Thyroid gland (tissue), 4 donors: ENCODE measurements around the gene GALM. TPM values are rescaled to one million over a fixed set of nuclear protein-coding genes. Genes with fewer than 3 reads are reported as not detected.
"Not testable (repeated sequence)": the region's sequence is repeated elsewhere in the genome, so short reads cannot be mapped to it uniquely, and the experiment has no call there.

Source experiments
- DNase-seq, 2 donors: peaks; one replicate each; pipeline ENCODE4 v3.0.0-alpha.2; 2019
- H3K27ac ChIP-seq, 3 donors: fragments of 200-600 bp; sonication (generic); 1 replicate in 2 of 3; 2 replicates in 1 of 3; pipeline ENCODE4 v1.5.1; 2016 to 2019; ENCODE audit warnings: mild to moderate bottlenecking in 1 of 3, moderate library complexity in 1 of 3
- H3K27me3 ChIP-seq: fragments of 200-600 bp; sonication (generic); one replicate; pipeline ENCODE4 v1.5.1; 2019
- H3K36me3 ChIP-seq, 2 donors: fragments of 200-600 bp; sonication (generic); one replicate each; pipeline ENCODE4 v1.5.1; 2016 to 2019
- H3K4me1 ChIP-seq, 2 donors: fragments of 200-600 bp; sonication (generic); one replicate each; pipeline ENCODE4 v1.5.1; 2017 to 2019
- H3K4me3 ChIP-seq, 3 donors: fragments of 200-600 bp; sonication (generic); replicated peaks in 1 of 3; 1 replicate in 2 of 3; 2 replicates in 1 of 3; pipeline ENCODE4 v1.5.1; 2016; ENCODE audit warnings: mild to moderate bottlenecking in 1 of 3
- H3K9me3 ChIP-seq: fragments of 200-600 bp; sonication (generic); one replicate; pipeline ENCODE4 v1.5.1; 2017
- POLR2A ChIP-seq, 2 donors: fragments of 450-650 bp; IDR thresholded peaks; one replicate each; pipeline ENCODE4 v1.6.1; 2017; ENCODE audit warnings: antibody characterized with exemption in 2 of 2, mild to moderate bottlenecking in 2 of 2, moderate library complexity in 1 of 2
- WGBS, 2 donors: methylation state at CpG; one replicate each; pipeline ENCODE4 v1.1.5; 2017; 5-methylcytosine and 5-hydroxymethylcytosine counted together
- intact Hi-C: fragments of 100-400 bp; cut with DNase I; formaldehyde crosslinking; loops from one replicate; pipeline ENCODE4 v1.15.1; 2023
- total RNA-seq, 4 donors: library from RNA; depleted of rRNA; stranded (reverse); fragments of >200 nt; gene quantifications; one replicate each; pipeline ENCODE4 v1.2.3, GENCODE V29; 2016
- TF ChIP-seq, protein P1 (sequence below), 6 experiments: fragments of 200-600 bp in 3 of 6; fragments of 450-650 bp in 3 of 6; sonication (generic) in 3 of 6; IDR thresholded peaks; one replicate each; pipeline ENCODE4 v1.5.1; 2016 to 2019; ENCODE audit warnings: antibody characterized with exemption in 6 of 6, mild to moderate bottlenecking in 2 of 6, inconsistent platforms in 1 of 6, moderate library complexity in 1 of 6

The GALM gene
- total RNA-seq, 4 donors from 2014 or later: 13.1 to 32.9 (median 25.8) TPM

- WGBS, 2 donors: 88 to 92% methylated on average over 4 of the region's 4 CpGs
- DNase-seq: no peak
- Histone ChIP-seq H3K4me1 (no peaks in the 10 kb centered on the region), H3K4me3 (no peak overlapping the region), H3K27ac (no peak overlapping the region), H3K9me3 (no peaks in the 10 kb centered on the region), H3K36me3 (no peaks in the 10 kb centered on the region), H3K27me3 (no peaks in the 10 kb centered on the region)
- TF ChIP-seq, protein P1, sequence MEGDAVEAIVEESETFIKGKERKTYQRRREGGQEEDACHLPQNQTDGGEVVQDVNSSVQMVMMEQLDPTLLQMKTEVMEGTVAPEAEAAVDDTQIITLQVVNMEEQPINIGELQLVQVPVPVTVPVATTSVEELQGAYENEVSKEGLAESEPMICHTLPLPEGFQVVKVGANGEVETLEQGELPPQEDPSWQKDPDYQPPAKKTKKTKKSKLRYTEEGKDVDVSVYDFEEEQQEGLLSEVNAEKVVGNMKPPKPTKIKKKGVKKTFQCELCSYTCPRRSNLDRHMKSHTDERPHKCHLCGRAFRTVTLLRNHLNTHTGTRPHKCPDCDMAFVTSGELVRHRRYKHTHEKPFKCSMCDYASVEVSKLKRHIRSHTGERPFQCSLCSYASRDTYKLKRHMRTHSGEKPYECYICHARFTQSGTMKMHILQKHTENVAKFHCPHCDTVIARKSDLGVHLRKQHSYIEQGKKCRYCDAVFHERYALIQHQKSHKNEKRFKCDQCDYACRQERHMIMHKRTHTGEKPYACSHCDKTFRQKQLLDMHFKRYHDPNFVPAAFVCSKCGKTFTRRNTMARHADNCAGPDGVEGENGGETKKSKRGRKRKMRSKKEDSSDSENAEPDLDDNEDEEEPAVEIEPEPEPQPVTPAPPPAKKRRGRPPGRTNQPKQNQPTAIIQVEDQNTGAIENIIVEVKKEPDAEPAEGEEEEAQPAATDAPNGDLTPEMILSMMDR (IDR thresholded peaks at IDR 0.05): no peak
- TF ChIP-seq POLR2A (IDR thresholded peaks at IDR 0.05): no peak
- intact Hi-C loops: no loop called here
These were observed 29.8 kb upstream of the GALM start for GRCh38 chr2:38636069-38636468.

DNA sequence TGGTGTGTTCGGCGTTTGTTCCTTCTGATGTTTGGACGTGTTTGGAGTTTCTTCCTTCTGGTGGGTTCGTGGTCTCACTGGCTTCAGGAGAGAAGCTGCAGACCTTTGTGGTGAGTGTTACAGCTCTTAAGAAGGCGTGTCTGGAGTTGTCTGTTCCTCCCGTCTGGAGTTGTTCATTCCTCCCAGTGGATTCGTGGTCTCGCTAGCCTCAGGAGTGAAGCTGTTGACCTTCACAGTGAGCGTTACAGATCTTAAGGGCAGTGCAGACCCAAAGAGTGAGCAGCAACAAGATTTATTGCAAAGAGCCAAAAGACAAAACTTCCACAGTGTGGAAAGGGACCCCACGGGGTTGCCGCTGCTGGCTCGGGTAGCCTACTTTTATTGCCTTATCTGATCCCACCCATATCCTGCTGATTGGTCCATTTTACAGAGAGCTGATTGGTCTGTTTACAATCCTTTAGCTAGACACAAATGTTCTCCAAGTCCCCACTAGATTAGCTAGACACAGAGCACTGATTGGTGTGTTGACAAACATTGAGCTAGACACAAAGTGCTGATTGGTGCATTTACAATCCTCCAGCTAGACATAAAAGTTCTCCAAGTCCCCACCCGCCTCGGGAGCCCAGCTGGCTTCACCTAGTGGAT is 23.4 kb upstream of the GALM start:
- H3K9me3 ChIP-seq, H3K27me3 ChIP-seq, intact Hi-C loops, H3K36me3 ChIP-seq, H3K4me3 ChIP-seq, H3K4me1 ChIP-seq, H3K27ac ChIP-seq, DNase-seq: not testable (repeated sequence)
- WGBS, 2 donors: 92% methylated on average over 12 to 14 of the region's 14 CpGs

GRCh38 chr2:38643021-38643671 is 22.8 kb upstream of the GALM start:
- Histone ChIP-seq H3K4me3 (no peak overlapping the region), H3K27me3 (no peaks in the 10 kb centered on the region), H3K36me3 (no peaks in the 10 kb centered on the region), H3K27ac (no peak overlapping the region), H3K4me1 (no peaks in the 10 kb centered on the region), H3K9me3 (no peaks in the 10 kb centered on the region)
- 96 to 97% methylated on average over 26 to 38 of the region's 45 CpGs for WGBS, 2 donors
- intact Hi-C loops: no loop called here
- no peak for DNase-seq
- TF ChIP-seq POLR2A (IDR thresholded peaks at IDR 0.05): no peak
- TF ChIP-seq, protein P1 (IDR thresholded peaks at IDR 0.05): no peak

DNA sequence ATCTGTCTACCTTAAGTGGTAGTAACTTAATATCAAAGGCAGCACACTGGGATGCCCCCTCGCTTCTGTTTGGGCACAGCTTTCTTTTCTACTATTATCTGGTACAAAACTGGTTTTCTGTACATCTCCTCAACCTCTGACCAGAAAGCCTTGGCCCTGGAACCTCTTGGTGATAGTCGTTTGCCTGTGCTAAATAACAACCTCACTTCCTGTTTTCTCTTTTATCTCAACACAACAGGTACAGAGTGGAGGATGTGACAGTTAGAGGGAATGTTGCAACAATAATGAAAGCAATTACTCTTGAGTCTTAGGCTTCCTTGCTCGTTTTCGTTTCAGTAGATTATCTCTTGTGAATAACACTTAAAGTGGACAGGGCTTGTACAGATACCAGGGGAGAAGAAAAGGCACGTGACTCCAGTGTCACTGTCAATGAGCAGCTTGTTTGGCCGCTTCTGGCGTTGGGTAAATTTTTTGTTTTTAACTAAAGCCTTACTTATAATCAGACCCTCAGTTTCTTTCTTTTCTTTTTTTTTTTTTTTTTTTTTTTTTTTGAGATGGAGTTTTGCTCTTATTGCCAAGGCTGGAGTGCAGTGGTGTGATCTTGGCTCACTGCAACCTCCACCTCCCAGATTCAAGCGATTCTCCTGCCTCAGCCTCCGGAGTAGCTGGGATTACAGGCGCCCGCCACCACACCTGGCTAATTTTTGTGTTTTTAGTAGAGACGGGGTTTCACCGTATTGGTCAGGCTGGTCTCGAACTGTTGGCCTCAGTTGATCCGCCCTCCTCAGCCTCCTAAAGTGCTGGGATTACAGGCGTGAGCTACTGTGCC is 22.0 kb upstream of the GALM start:
- DNase-seq, intact Hi-C loops, H3K36me3 ChIP-seq, H3K27ac ChIP-seq, H3K4me3 ChIP-seq, H3K9me3 ChIP-seq, H3K27me3 ChIP-seq, H3K4me1 ChIP-seq: not testable (repeated sequence)
- WGBS, 2 donors: 90 to 91% methylated on average over 16 of the region's 16 CpGs

DNA sequence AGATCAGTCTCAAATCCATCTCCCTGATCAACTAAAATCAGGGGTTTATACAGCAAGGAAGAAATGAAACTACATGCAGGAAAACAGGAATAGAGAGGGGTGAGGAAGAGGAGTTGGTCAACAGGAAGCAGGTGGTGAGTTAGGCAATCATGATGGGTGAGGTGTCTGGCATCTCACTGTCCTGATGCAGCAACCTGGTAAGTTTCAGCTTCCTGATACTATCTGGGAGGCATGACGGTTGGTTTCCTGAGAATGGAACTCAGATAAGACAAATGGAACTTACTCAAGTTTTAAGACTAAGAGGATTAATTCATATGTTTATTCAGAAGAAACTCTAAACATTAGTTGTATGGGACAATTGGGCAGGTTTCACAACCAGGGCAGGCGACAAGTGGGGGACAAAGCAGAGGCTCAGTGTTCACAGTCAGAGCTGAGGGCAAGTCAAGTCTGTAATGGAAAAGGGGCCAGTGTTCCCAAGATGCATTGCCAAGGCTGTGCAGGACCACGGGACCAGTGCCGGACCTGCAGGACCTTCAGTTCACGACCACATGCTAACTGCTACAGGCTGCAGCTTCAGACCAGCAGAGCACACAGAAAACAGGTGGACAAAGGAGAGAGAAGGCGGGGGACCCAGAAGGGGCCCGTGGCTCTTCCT is 17.7 kb upstream of the GALM start:
- no peak for DNase-seq
- no peak overlapping the region for H3K27ac ChIP-seq
- no peaks in the 10 kb centered on the region for H3K36me3 ChIP-seq
- H3K9me3 ChIP-seq: no peaks in the 10 kb centered on the region
- no peak overlapping the region for H3K4me3 ChIP-seq
- TF ChIP-seq, protein P1 (IDR thresholded peaks at IDR 0.05): no peak
- no peak for TF ChIP-seq POLR2A (IDR thresholded peaks at IDR 0.05)
- intact Hi-C loops: no loop called here
- H3K27me3 ChIP-seq: no peaks in the 10 kb centered on the region
- no peaks in the 10 kb centered on the region for H3K4me1 ChIP-seq
- WGBS, 2 donors: 90% methylated on average over 7 of the region's 7 CpGs
